C4-2B (cell line): ENCODE results near the gene KMO.

Experiments
- CTCF ChIP-seq: fragments of 450-650 bp; conservative IDR thresholded peaks from 2 replicates; pipeline ENCODE4 v1.5.1; 2017; ENCODE audit warnings: mild to moderate bottlenecking
- ZFX ChIP-seq: fragments of 450-650 bp; IDR thresholded peaks from 2 replicates; pipeline ENCODE4 v1.6.1; 2017

DNA sequence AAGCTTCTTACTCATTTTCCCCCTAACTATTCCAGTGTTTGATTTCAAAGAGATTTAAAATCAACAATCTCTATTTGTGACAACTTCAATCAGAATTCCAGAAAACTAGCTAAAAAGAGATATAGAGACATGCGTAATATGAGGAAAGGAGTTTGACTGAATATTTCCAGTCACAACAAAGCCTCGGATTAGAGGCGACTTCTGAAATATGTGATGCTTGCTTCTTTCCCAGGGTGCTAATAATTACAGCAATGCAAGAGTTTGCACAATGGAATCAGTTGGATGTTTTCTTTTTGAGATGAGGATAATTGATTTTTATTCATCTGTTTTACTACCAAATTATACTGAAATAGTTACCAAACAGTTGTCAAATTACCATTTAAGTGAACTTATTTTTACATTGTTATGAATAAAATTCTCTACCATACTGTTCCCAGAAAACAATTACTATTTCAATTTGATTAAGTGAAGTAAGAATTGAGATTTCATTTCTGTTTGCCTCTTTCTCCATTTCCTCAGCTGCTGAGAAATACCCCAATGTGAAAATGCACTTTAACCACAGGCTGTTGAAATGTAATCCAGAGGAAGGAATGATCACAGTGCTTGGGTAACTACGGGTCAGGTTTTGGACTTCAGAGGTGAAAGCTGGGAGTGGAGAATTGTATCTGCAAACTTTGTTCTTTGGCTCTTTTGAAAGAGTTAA is 28.1 kb downstream of the KMO start:
- TF ChIP-seq CTCF (no peak), ZFX (no peak)
